H9 (cell line): ENCODE results near the gene C14orf132. TPM values are rescaled to one million over a fixed set of nuclear protein-coding genes. Genes with fewer than 3 reads are reported as not detected.

Source experiments
- DNase-seq: peaks from one replicate; pipeline ENCODE4 v3.0.0-alpha.2; 2017
- H2AFZ ChIP-seq: one replicate; pipeline ENCODE4 v1.6.1; 2013; ENCODE audit warnings: mild to moderate bottlenecking, low read length, control low read depth, moderate library complexity
- H2AK5ac ChIP-seq: 2 replicates; pipeline ENCODE4 v1.6.1; 2013; ENCODE audit warnings: low read length, control low read depth, mixed read lengths; ENCODE audit not compliant: insufficient read length
- H2BK120ac ChIP-seq: one replicate; pipeline ENCODE4 v1.6.1; 2013; ENCODE audit warnings: low read depth, mild to moderate bottlenecking, low read length, control low read depth, inconsistent platforms; ENCODE audit not compliant: poor library complexity, severe bottlenecking
- H2BK12ac ChIP-seq: 2 replicates; pipeline ENCODE4 v1.6.1; 2013; ENCODE audit warnings: low read length, control low read depth, mixed read lengths, low read depth; ENCODE audit not compliant: insufficient read length
- H2BK15ac ChIP-seq: 2 replicates; pipeline ENCODE4 v1.6.1; 2013; ENCODE audit warnings: low read depth, low read length, control low read depth
- H2BK20ac ChIP-seq: one replicate; pipeline ENCODE4 v1.6.1; 2013; ENCODE audit warnings: low read depth, mild to moderate bottlenecking, low read length, control low read depth, inconsistent platforms; ENCODE audit not compliant: poor library complexity, severe bottlenecking
- H2BK5ac ChIP-seq: 2 replicates; pipeline ENCODE4 v1.6.1; 2013; ENCODE audit warnings: low read length, control low read depth, mixed read lengths; ENCODE audit not compliant: insufficient read length
- H3K14ac ChIP-seq: 2 replicates; pipeline ENCODE4 v1.6.1; 2013; ENCODE audit warnings: low read length, control low read depth; ENCODE audit not compliant: insufficient read depth
- H3K18ac ChIP-seq: 2 replicates; pipeline ENCODE4 v1.6.1; 2013; ENCODE audit warnings: low read depth, mild to moderate bottlenecking, mixed read lengths, low read length, control low read depth; ENCODE audit not compliant: insufficient read length
- H3K23ac ChIP-seq: 2 replicates; pipeline ENCODE4 v1.6.1; 2013; ENCODE audit warnings: low read length, control low read depth, mixed read lengths, low read depth; ENCODE audit not compliant: insufficient read length
- H3K23me2 ChIP-seq: 2 replicates; pipeline ENCODE4 v1.6.1; 2013; ENCODE audit warnings: low read depth, mild to moderate bottlenecking, mixed read lengths, low read length, control low read depth; ENCODE audit not compliant: insufficient read length, poor library complexity, severe bottlenecking
- H3K27ac ChIP-seq: 2 replicates; pipeline ENCODE4 v1.5.1; 2013; ENCODE audit warnings: low read length, control low read depth, mixed read lengths, low read depth; ENCODE audit not compliant: insufficient read length
- H3K27me3 ChIP-seq: 2 replicates; pipeline ENCODE4 v1.6.1; 2013; ENCODE audit warnings: low read length, control low read depth, inconsistent platforms; ENCODE audit not compliant: insufficient read depth
- H3K4ac ChIP-seq: 2 replicates; pipeline ENCODE4 v1.6.1; 2013; ENCODE audit warnings: low read depth, mild to moderate bottlenecking, control low read depth, inconsistent platforms, low read length, moderate library complexity
- H3K4me1 ChIP-seq: 2 replicates; pipeline ENCODE4 v1.6.1; 2013; ENCODE audit warnings: low read length, control low read depth, inconsistent platforms; ENCODE audit not compliant: insufficient read depth
- H3K4me2 ChIP-seq: 2 replicates; pipeline ENCODE4 v1.6.1; 2013; ENCODE audit warnings: low read length, control low read depth, mixed read lengths; ENCODE audit not compliant: insufficient read length, insufficient read depth
- H3K56ac ChIP-seq: 2 replicates; pipeline ENCODE4 v1.6.1; 2013; ENCODE audit warnings: low read depth, mild to moderate bottlenecking, mixed read lengths, low read length, control low read depth; ENCODE audit not compliant: insufficient read length
- H3K79me1 ChIP-seq: 2 replicates; pipeline ENCODE4 v1.6.1; 2013; ENCODE audit warnings: low read depth, mild to moderate bottlenecking, moderate library complexity, low read length, control low read depth, inconsistent platforms; ENCODE audit not compliant: insufficient read depth, poor library complexity, severe bottlenecking
- H3K79me2 ChIP-seq: 2 replicates; pipeline ENCODE4 v1.6.1; 2013; ENCODE audit warnings: low read length, control low read depth, inconsistent platforms; ENCODE audit not compliant: insufficient read depth
- H3K9ac ChIP-seq: 2 replicates; pipeline ENCODE4 v1.6.1; 2013; ENCODE audit warnings: low read length, control low read depth, mixed read lengths; ENCODE audit not compliant: insufficient read length; ENCODE audit errors: extremely low read depth
- H3K9me3 ChIP-seq: one replicate; pipeline ENCODE4 v1.6.1; 2013; ENCODE audit warnings: low read depth, low read length, inconsistent platforms; ENCODE audit not compliant: control insufficient read depth
- H3T11ph ChIP-seq: one replicate; pipeline ENCODE4 v1.6.1; 2013; ENCODE audit warnings: mild to moderate bottlenecking, low read length, control low read depth, inconsistent platforms
- H4K20me1 ChIP-seq: one replicate; pipeline ENCODE4 v1.6.1; 2013; ENCODE audit not compliant: control insufficient read depth, insufficient read length, insufficient read depth
- H4K5ac ChIP-seq: 2 replicates; pipeline ENCODE4 v1.6.1; 2013; ENCODE audit warnings: low read depth, mild to moderate bottlenecking, mixed read lengths, low read length, control low read depth; ENCODE audit not compliant: insufficient read length
- H4K8ac ChIP-seq: replicated peaks from 2 replicates; pipeline ENCODE4 v1.6.1; 2013; ENCODE audit warnings: low read length, control low read depth, mixed read lengths, low read depth; ENCODE audit not compliant: insufficient read length
- H4K91ac ChIP-seq: 2 replicates; pipeline ENCODE4 v1.6.1; 2013; ENCODE audit warnings: low read depth, mild to moderate bottlenecking, moderate library complexity, mixed read lengths, low read length, control low read depth; ENCODE audit not compliant: insufficient read length
- H3K27ac Mint-ChIP-seq, 3 experiments: 2 replicates in 2 of 3; 3 replicates in 1 of 3; pipeline ENCODE4 v1.8.0; 2020 to 2021; ENCODE audit warnings: mixed read lengths in 3 of 3, mild to moderate bottlenecking in 1 of 3, moderate library complexity in 1 of 3
- H3K27me3 Mint-ChIP-seq: 2 replicates; pipeline ENCODE4 v1.8.0; 2021; ENCODE audit warnings: low read depth, mild to moderate bottlenecking, moderate library complexity, mixed read lengths
- H3K36me3 Mint-ChIP-seq, 3 experiments: 2 replicates in 2 of 3; 3 replicates in 1 of 3; pipeline ENCODE4 v1.8.0; 2020 to 2021; ENCODE audit warnings: low read depth in 3 of 3, mixed read lengths in 3 of 3; ENCODE audit not compliant: insufficient read depth in 1 of 3
- H3K4me1 Mint-ChIP-seq, 2 experiments: 2 replicates each; pipeline ENCODE4 v1.8.0; 2020; ENCODE audit warnings: mixed read lengths in 2 of 2
- H3K4me3 Mint-ChIP-seq, 2 experiments: 2 replicates in 1 of 2; 3 replicates in 1 of 2; pipeline ENCODE4 v1.8.0; 2020 to 2021; ENCODE audit warnings: mild to moderate bottlenecking in 2 of 2, mixed read lengths in 2 of 2, moderate library complexity in 1 of 2
- H3K9me3 Mint-ChIP-seq, 2 experiments: 2 replicates in 1 of 2; 3 replicates in 1 of 2; pipeline ENCODE4 v1.8.0; 2020; ENCODE audit warnings: mild to moderate bottlenecking in 2 of 2, mixed read lengths in 2 of 2, moderate library complexity in 1 of 2
- WGBS: extraction: QIAGEN DNeasy Blood & Tissue Kit; methylation state at CpG from one replicate; pipeline ENCODE4 v1.1.7; 2013; ENCODE audit warnings: missing lambda C conversion rate, low lambda C conversion rate, mixed read lengths; ENCODE audit not compliant: insufficient read length; ENCODE audit errors: extremely low coverage; 5-methylcytosine and 5-hydroxymethylcytosine counted together
- total RNA-seq: library from RNA; stranded (reverse); gene quantifications from 2 replicates; pipeline ENCODE4 v1.2.1, GENCODE V29; 2021
- TF ChIP-seq, protein P1 (sequence below): fragments of 200-600 bp; sonication (generic); conservative IDR thresholded peaks from 3 replicates; pipeline ENCODE4 v1.8.0; 2021; ENCODE audit warnings: antibody characterized with exemption, mild to moderate bottlenecking

The C14orf132 gene
- total RNA-seq, 1 experiment from 2014 or later: 5.7 TPM

DNA sequence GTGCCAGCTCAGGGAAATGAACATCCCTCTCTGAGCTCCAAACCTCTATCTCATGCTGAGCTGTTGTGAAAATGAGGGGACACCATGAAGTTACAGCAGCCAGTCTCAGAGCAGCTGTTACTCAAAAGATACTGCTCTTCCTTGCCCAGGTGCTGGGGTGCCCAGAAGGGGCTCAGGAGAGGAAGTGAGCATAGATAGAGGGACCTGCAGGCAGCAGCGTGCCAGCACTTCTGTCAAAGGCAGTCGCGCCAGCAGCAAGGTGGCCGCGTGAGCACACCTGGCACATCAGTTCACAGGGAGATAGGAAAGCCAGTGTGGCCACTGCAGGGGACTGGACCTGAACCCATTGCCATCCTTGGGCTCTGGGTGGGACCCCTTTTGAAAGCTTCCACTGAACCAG lies 27.8 kb downstream of the C14orf132 start:
- Mint-ChIP-seq H3K27ac (no peak overlapping the region), H3K27me3 (no peaks in the 10 kb centered on the region; the same call in 1 of the 2 replicates), H3K4me1 (peaks cover 2 to 10% of the 10 kb centered on the region in 2 experiments; a peak in 2 of 4 replicates), H3K36me3 (peaks cover 0 to 3% (median 0%) of the 10 kb centered on the region in 3 experiments; a peak in 1 of 7 replicates), H3K9me3 (no peaks in the 10 kb centered on the region; a peak in 1 of 5 replicates), H3K4me3 (no peak overlapping the region)
- Histone ChIP-seq H4K91ac (no peak overlapping the region), H3K79me2 (no peaks in the 10 kb centered on the region), H3K56ac (no peak overlapping the region), H2BK12ac (no peak overlapping the region), H3K9ac (no peak overlapping the region), H3T11ph (no peak overlapping the region), H3K4ac (no peak overlapping the region), H3K27me3 (no peaks in the 10 kb centered on the region), H3K14ac (no peak overlapping the region), H2AK5ac (no peak overlapping the region), H4K20me1 (no peaks in the 10 kb centered on the region), H2BK5ac (no peak overlapping the region), H2BK20ac (no peak overlapping the region), H2BK15ac (no peak overlapping the region), H3K27ac (no peak overlapping the region), H3K4me1 (no peaks in the 10 kb centered on the region), H4K5ac (no peak overlapping the region), H3K4me2 (no peak overlapping the region), H3K18ac (no peak overlapping the region), H3K23ac (no peak overlapping the region), H4K8ac (no peak overlapping the region), H2BK120ac (no peak overlapping the region), H3K23me2 (no peaks in the 10 kb centered on the region), H3K9me3 (no peaks in the 10 kb centered on the region), H3K79me1 (no peaks in the 10 kb centered on the region), H2AFZ (no peak overlapping the region)
- TF ChIP-seq, protein P1, sequence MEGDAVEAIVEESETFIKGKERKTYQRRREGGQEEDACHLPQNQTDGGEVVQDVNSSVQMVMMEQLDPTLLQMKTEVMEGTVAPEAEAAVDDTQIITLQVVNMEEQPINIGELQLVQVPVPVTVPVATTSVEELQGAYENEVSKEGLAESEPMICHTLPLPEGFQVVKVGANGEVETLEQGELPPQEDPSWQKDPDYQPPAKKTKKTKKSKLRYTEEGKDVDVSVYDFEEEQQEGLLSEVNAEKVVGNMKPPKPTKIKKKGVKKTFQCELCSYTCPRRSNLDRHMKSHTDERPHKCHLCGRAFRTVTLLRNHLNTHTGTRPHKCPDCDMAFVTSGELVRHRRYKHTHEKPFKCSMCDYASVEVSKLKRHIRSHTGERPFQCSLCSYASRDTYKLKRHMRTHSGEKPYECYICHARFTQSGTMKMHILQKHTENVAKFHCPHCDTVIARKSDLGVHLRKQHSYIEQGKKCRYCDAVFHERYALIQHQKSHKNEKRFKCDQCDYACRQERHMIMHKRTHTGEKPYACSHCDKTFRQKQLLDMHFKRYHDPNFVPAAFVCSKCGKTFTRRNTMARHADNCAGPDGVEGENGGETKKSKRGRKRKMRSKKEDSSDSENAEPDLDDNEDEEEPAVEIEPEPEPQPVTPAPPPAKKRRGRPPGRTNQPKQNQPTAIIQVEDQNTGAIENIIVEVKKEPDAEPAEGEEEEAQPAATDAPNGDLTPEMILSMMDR: no peak
- peak; percentile 22 for DNase-seq
- no CpG with 5 or more reads among the region's 5 CpGs for WGBS
